CD4-positive, alpha-beta T cell treated with Interleukin-17A for 1 hour (primary cell): ENCODE results near the gene TMEM175.

Experiments used
- DNase-seq: peaks from one replicate; pipeline ENCODE4 v3.0.0-alpha.2; 2020

The TMEM175 gene

GRCh38 chr4:900073-900472, 32.2 kb upstream of the TMEM175 start:
- DNase-seq: no peak

- no peak for DNase-seq
Observed at GRCh38 chr4:900721-901120, 31.5 kb upstream of the TMEM175 start.

GRCh38 chr4:901192-901910, 30.9 kb upstream of the TMEM175 start:
- no peak for DNase-seq

- no peak for DNase-seq
Observed at GRCh38 chr4:903066-904046, 28.9 kb upstream of the TMEM175 start.

GRCh38 chr4:905485-906338, 26.5 kb upstream of the TMEM175 start:
- DNase-seq: no peak

- no peak for DNase-seq
Observed at GRCh38 chr4:906339-907102, 25.7 kb upstream of the TMEM175 start.

GRCh38 chr4:907103-907400, 25.2 kb upstream of the TMEM175 start:
- DNase-seq: no peak

- no peak for DNase-seq
Observed at GRCh38 chr4:907691-908425, 24.4 kb upstream of the TMEM175 start.

- DNase-seq: no peak
Observed at GRCh38 chr4:909131-909571, 23.1 kb upstream of the TMEM175 start.

- no peak for DNase-seq
Observed at GRCh38 chr4:909821-910220, 22.4 kb upstream of the TMEM175 start.

GRCh38 chr4:910366-911091, 21.7 kb upstream of the TMEM175 start:
- DNase-seq: no peak

GRCh38 chr4:911221-911751, 21.0 kb upstream of the TMEM175 start:
- DNase-seq: no peak

GRCh38 chr4:911871-912490, 20.3 kb upstream of the TMEM175 start:
- no peak for DNase-seq

- no peak for DNase-seq
Observed at GRCh38 chr4:912548-913279, 19.5 kb upstream of the TMEM175 start.

- no peak for DNase-seq
Observed at GRCh38 chr4:913280-913618, 19.0 kb upstream of the TMEM175 start.

- no peak for DNase-seq
Observed at GRCh38 chr4:914531-914930, 17.7 kb upstream of the TMEM175 start.

GRCh38 chr4:915041-915474, 17.2 kb upstream of the TMEM175 start:
- DNase-seq: no peak

- DNase-seq: peak; percentile 7
Observed at GRCh38 chr4:915595-915994, 16.7 kb upstream of the TMEM175 start.

- no peak for DNase-seq
Observed at GRCh38 chr4:917466-917865, 14.8 kb upstream of the TMEM175 start.

- DNase-seq: no peak
Observed at GRCh38 chr4:917992-918391, 14.3 kb upstream of the TMEM175 start.
